Right atrium auricular region (tissue), 2 donors: ENCODE data around the gene EBF3. TPM values are rescaled to one million over a fixed set of nuclear protein-coding genes. Genes with fewer than 3 reads are reported as not detected.

Experiments
- DNase-seq: peaks from one replicate; pipeline ENCODE4 v3.0.0-alpha.2; 2019; ENCODE audit warnings: low spot score
- H3K27ac ChIP-seq, 2 donors: fragments of 200-600 bp; sonication (generic); 1 replicate in 1 of 2; 2 replicates in 1 of 2; pipeline ENCODE4 v1.5.1; 2016 to 2019
- H3K27me3 ChIP-seq, 2 donors: fragments of 200-600 bp; sonication (generic); one replicate each; pipeline versions ENCODE4 v1.5.1 to v1.6.0; 2017 to 2019
- H3K36me3 ChIP-seq: fragments of 200-600 bp; sonication (generic); one replicate; pipeline ENCODE4 v1.5.1; 2016
- H3K4me1 ChIP-seq, 2 donors: fragments of 200-600 bp; sonication (generic); one replicate each; pipeline versions ENCODE4 v1.5.1 to v1.6.0; 2017 to 2019
- H3K4me3 ChIP-seq, 2 donors: fragments of 200-600 bp; sonication (generic); 1 replicate in 1 of 2; 2 replicates in 1 of 2; pipeline ENCODE4 v1.5.1; 2017 to 2019; ENCODE audit warnings: mild to moderate bottlenecking in 1 of 2, moderate library complexity in 1 of 2
- H3K9me3 ChIP-seq, 2 donors: fragments of 200-600 bp; sonication (generic); one replicate each; pipeline ENCODE4 v1.5.1; 2019
- total RNA-seq, 2 donors: library from RNA; depleted of rRNA; stranded (reverse); fragments of >200 nt; gene quantifications; one replicate each; pipeline ENCODE4 v1.1.0, GENCODE V29; 2016
- TF ChIP-seq, protein P1 (sequence below), 2 donors: fragments of 200-600 bp; sonication (generic); IDR thresholded peaks; one replicate each; pipeline ENCODE4 v1.5.1; 2019; ENCODE audit warnings: antibody characterized with exemption in 2 of 2

EBF3 gene
- total RNA-seq, 2 donors from 2014 or later: 5.8 to 6.9 TPM

DNA sequence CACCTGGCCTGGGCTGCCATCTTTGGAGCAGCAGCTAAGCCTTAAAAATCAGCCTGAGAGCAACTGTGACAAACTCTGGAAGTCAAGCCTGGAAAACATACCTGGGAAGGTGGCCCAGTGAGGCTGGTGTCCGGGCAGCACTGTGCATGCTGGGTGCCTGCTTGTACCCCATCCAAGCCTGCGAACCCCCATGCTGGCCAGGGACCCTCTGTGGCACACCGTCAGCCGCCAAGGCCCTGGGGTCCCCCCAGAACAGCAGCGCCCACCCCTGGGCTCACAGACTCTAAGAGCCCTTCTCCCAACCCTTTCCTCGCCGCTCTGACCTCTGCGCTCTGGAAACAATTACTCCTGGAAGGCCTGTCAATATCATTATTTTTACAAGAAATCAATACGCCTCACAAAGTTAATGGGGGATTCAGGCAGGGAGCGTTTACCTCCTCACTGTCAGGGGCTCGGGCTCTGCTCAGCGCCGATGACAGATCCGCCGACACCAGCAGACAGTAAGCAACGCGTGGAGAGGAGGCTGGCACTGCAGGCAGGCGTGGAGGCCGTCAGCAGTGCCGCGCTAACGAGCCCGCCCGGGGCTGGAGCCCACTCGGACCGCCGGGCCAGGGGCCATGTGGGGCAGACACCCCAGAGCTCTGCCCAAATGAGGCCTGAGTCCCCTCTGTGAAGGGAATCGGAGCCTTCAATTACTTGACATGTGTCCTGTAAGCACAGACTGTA, 54.4 kb downstream of the EBF3 start:
- no peak overlapping the region for H3K27ac ChIP-seq
- DNase-seq: no peak
- no peaks in the 10 kb centered on the region for H3K27me3 ChIP-seq
- H3K4me3 ChIP-seq: no peak overlapping the region
- H3K4me1 ChIP-seq: peaks cover 0 to 8% of the 10 kb centered on the region in 2 donors
- H3K9me3 ChIP-seq: no peaks in the 10 kb centered on the region
- H3K36me3 ChIP-seq: no peaks in the 10 kb centered on the region
- TF ChIP-seq, protein P1, sequence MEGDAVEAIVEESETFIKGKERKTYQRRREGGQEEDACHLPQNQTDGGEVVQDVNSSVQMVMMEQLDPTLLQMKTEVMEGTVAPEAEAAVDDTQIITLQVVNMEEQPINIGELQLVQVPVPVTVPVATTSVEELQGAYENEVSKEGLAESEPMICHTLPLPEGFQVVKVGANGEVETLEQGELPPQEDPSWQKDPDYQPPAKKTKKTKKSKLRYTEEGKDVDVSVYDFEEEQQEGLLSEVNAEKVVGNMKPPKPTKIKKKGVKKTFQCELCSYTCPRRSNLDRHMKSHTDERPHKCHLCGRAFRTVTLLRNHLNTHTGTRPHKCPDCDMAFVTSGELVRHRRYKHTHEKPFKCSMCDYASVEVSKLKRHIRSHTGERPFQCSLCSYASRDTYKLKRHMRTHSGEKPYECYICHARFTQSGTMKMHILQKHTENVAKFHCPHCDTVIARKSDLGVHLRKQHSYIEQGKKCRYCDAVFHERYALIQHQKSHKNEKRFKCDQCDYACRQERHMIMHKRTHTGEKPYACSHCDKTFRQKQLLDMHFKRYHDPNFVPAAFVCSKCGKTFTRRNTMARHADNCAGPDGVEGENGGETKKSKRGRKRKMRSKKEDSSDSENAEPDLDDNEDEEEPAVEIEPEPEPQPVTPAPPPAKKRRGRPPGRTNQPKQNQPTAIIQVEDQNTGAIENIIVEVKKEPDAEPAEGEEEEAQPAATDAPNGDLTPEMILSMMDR (IDR thresholded peaks at IDR 0.05): no peak

DNA sequence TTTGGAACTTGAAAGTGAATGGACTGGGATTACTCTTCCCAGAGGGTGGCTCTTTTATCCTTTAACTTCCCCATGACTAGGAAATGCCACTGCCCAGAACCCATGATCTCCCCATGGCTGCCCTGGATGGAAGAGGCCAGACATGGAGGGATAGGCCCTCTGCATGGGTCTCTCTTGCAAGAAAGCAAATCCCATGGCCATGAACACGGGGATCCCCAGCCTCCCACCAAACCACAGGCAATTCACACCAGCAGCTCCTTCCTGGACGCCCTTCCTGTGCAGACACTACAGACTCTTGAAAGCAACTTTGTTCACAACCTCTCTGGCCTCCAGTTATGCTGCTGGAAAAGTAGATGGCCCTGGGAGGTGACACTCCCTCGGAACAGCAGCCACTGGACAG, 55.0 kb downstream of the EBF3 start:
- TF ChIP-seq, protein P1 (IDR thresholded peaks at IDR 0.05): no peak
- Histone ChIP-seq H3K9me3 (no peaks in the 10 kb centered on the region), H3K27ac (no peak overlapping the region), H3K4me1 (peaks cover 0 to 8% of the 10 kb centered on the region in 2 donors), H3K4me3 (no peak overlapping the region), H3K27me3 (no peaks in the 10 kb centered on the region), H3K36me3 (no peaks in the 10 kb centered on the region)
- DNase-seq: no peak

DNA sequence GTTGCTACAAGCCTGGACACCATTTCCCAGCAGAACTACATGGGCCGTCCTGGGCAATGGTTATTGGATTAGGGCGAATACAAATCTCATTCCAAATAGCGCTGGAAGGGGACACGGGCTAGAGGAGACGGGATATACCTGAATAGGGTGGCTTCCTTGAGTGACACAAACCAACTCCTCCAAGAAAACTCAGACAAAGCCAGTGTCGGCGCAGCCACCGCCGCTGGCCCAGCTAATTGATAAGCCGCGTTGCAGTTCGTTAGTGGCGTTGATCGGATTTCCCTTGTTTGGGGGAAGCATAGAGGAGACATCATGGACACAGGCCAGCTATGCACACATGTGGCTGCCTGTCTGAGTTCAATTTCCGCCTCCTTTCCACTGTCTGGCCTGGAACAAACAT, 55.7 kb downstream of the EBF3 start:
- no peak for DNase-seq
- H3K4me3 ChIP-seq: no peak overlapping the region
- H3K36me3 ChIP-seq: no peaks in the 10 kb centered on the region
- peaks cover 0 to 2% of the 10 kb centered on the region in 2 donors for H3K4me1 ChIP-seq
- no peaks in the 10 kb centered on the region for H3K9me3 ChIP-seq
- no peaks in the 10 kb centered on the region for H3K27me3 ChIP-seq
- H3K27ac ChIP-seq: no peak overlapping the region
- TF ChIP-seq, protein P1 (IDR thresholded peaks at IDR 0.05): no peak

DNA sequence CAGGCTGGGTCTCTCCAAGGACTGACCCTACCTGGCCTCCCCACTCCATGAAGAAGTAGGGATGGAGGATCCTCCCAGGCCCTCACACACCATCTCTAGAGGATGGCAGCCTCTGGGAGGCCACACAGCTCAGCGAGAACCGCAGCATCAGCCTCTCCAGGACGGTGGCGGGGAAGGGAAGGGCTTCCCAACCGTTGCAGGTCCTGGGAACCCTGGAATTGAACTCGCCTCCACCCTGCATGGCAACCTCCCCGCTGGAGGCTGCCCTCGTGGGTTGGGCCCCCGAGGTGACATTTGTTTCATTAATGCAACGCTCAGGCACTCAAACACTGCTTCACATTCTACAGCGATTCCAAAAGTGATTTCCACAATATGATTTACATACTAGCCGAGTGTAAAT, 58.5 kb downstream of the EBF3 start:
- Histone ChIP-seq H3K36me3 (no peaks in the 10 kb centered on the region), H3K4me1 (no peaks in the 10 kb centered on the region), H3K27me3 (no peaks in the 10 kb centered on the region), H3K4me3 (no peak overlapping the region), H3K27ac (no peak overlapping the region), H3K9me3 (no peaks in the 10 kb centered on the region)
- TF ChIP-seq, protein P1 (IDR thresholded peaks at IDR 0.05): no peak
- no peak for DNase-seq

DNA sequence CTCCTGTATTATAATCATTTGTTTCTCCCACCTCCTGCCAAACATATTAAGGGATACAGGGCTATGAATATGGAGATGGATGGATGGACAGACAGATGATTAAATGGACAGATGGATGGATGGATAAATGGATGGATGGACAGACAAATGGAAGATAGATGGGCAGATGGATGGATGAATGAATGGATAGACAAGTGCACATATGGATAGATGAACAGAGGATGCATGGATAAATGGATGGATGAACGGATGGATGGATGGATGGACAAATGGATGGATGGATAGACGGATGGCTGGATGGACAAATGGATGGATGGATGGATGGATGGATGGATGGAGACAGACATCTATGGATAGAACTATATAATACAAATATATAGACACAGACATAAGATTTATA, 59.8 kb downstream of the EBF3 start:
- H3K4me1 ChIP-seq: no peaks in the 10 kb centered on the region
- TF ChIP-seq, protein P1 (IDR thresholded peaks at IDR 0.05): no peak
- no peak overlapping the region for H3K27ac ChIP-seq
- no peak overlapping the region for H3K4me3 ChIP-seq
- no peak for DNase-seq
- H3K27me3 ChIP-seq: no peaks in the 10 kb centered on the region
- no peaks in the 10 kb centered on the region for H3K9me3 ChIP-seq
- H3K36me3 ChIP-seq: no peaks in the 10 kb centered on the region
